CD14-positive monocyte (primary cell): ENCODE results near the gene MYZAP. TPM values are rescaled to one million over a fixed set of nuclear protein-coding genes. Genes with fewer than 3 reads are reported as not detected.

ENCODE experiments used
- DNase-seq, 3 donors: peaks; one replicate each; pipeline ENCODE4 v3.0.0-alpha.2; 2011 to 2022
- H2AFZ ChIP-seq: 2 replicates; pipeline ENCODE4 v1.6.0; 2012; ENCODE audit warnings: mild to moderate bottlenecking, low read depth, low read length, inconsistent platforms; ENCODE audit not compliant: insufficient read depth, poor library complexity, severe bottlenecking
- H3K27ac ChIP-seq, 2 donors: 1 replicate in 1 of 2; 2 replicates in 1 of 2; pipeline ENCODE4 v1.5.1; 2012 to 2013; ENCODE audit warnings: low read length in 2 of 2, control low read depth in 1 of 2, inconsistent platforms in 1 of 2, low read depth in 1 of 2, mild to moderate bottlenecking in 1 of 2
- H3K27me3 ChIP-seq, 2 donors: one replicate each; pipeline versions ENCODE4 v1.6.0 to v1.6.1; 2011 to 2013; ENCODE audit warnings: low read length in 2 of 2; ENCODE audit not compliant: control insufficient read depth in 2 of 2, insufficient read depth in 2 of 2
- H3K36me3 ChIP-seq, 2 donors: replicated peaks in 1 of 2; 1 replicate in 1 of 2; 2 replicates in 1 of 2; pipeline versions ENCODE4 v1.5.1 to v1.6.1; 2012 to 2013; ENCODE audit warnings: low read length in 2 of 2, control low read depth in 1 of 2, inconsistent platforms in 1 of 2, mild to moderate bottlenecking in 1 of 2; ENCODE audit not compliant: insufficient read depth in 2 of 2, control insufficient read depth in 1 of 2
- H3K4me1 ChIP-seq, 2 donors: 1 replicate in 1 of 2; 2 replicates in 1 of 2; pipeline versions ENCODE4 v1.5.1 to v1.6.1; 2012 to 2013; ENCODE audit warnings: low read length in 2 of 2, control low read depth in 1 of 2, inconsistent platforms in 1 of 2, mild to moderate bottlenecking in 1 of 2, moderate library complexity in 1 of 2; ENCODE audit not compliant: insufficient read depth in 2 of 2, control insufficient read depth in 1 of 2
- H3K4me2 ChIP-seq: replicated peaks from 2 replicates; pipeline ENCODE3; 2012; ENCODE audit warnings: low read length, moderate library complexity, mild to moderate bottlenecking; ENCODE audit not compliant: poor library complexity, severe bottlenecking; ENCODE audit errors: extremely low read depth
- H3K4me3 ChIP-seq, 3 experiments: fragments of 200-600 bp in 1 of 3; sonication (generic) in 1 of 3; replicated peaks in 1 of 3; 1 replicate in 2 of 3; 2 replicates in 1 of 3; pipeline ENCODE4 v1.5.1; 2011 to 2013; ENCODE audit warnings: low read length in 3 of 3, mild to moderate bottlenecking in 3 of 3, control low read depth in 2 of 3, low read depth in 2 of 3, inconsistent platforms in 1 of 3, moderate library complexity in 1 of 3
- H3K79me2 ChIP-seq: 2 replicates; pipeline ENCODE4 v1.6.0; 2012; ENCODE audit warnings: mild to moderate bottlenecking, control low read depth, inconsistent platforms, low read length, moderate library complexity; ENCODE audit not compliant: insufficient read depth
- H3K9ac ChIP-seq: 2 replicates; pipeline ENCODE4 v1.6.0; 2017; ENCODE audit warnings: low read length, mild to moderate bottlenecking; ENCODE audit not compliant: insufficient read depth, poor library complexity, severe bottlenecking
- H3K9me3 ChIP-seq, 2 donors: replicated peaks in 1 of 2; 1 replicate in 1 of 2; 2 replicates in 1 of 2; pipeline versions ENCODE4 v1.5.1 to v1.6.1; 2012 to 2013; ENCODE audit warnings: low read length in 2 of 2, control low read depth in 1 of 2; ENCODE audit not compliant: control insufficient read depth in 1 of 2, insufficient read depth in 1 of 2
- H4K20me1 ChIP-seq: 2 replicates; pipeline ENCODE4 v1.6.0; 2012; ENCODE audit warnings: mild to moderate bottlenecking, low read length, control low read depth, moderate library complexity; ENCODE audit not compliant: insufficient read depth
- H3K27ac Mint-ChIP-seq, 7 donors: one replicate each; pipeline ENCODE4 v1.8.0; 2020; ENCODE audit warnings: mild to moderate bottlenecking in 7 of 7, mixed read lengths in 7 of 7, moderate library complexity in 6 of 7, inconsistent platforms in 2 of 7
- H3K27me3 Mint-ChIP-seq, 3 donors: one replicate each; pipeline ENCODE4 v1.8.0; 2021 to 2022; ENCODE audit warnings: low read depth in 3 of 3, mild to moderate bottlenecking in 3 of 3, mixed read lengths in 3 of 3, moderate library complexity in 3 of 3, inconsistent platforms in 1 of 3
- H3K36me3 Mint-ChIP-seq, 2 donors: one replicate each; pipeline ENCODE4 v1.8.0; 2020; ENCODE audit warnings: mixed read lengths in 2 of 2, inconsistent platforms in 1 of 2, mild to moderate bottlenecking in 1 of 2
- H3K4me1 Mint-ChIP-seq: one replicate; pipeline ENCODE4 v1.8.0; 2020; ENCODE audit warnings: mild to moderate bottlenecking, mixed read lengths
- H3K4me3 Mint-ChIP-seq, 2 donors: one replicate each; pipeline ENCODE4 v1.8.0; 2020; ENCODE audit warnings: mild to moderate bottlenecking in 2 of 2, mixed read lengths in 2 of 2, moderate library complexity in 1 of 2
- H3K9me3 Mint-ChIP-seq, 7 donors: one replicate each; pipeline ENCODE4 v1.8.0; 2020 to 2022; ENCODE audit warnings: mixed read lengths in 7 of 7, mild to moderate bottlenecking in 6 of 7, moderate library complexity in 6 of 7, inconsistent platforms in 2 of 7
- WGBS: methylation state at CpG from one replicate; pipeline ENCODE4 v1.1.5; 2013; ENCODE audit warnings: missing lambda C conversion rate; ENCODE audit not compliant: insufficient coverage; 5-methylcytosine and 5-hydroxymethylcytosine counted together
- intact Hi-C, 2 donors: fragments of 100-400 bp; cut with micrococcal nuclease; formaldehyde crosslinking; loops; one replicate each; pipeline versions ENCODE4 v1.15.0 to v1.15.1; 2023
- polyA plus RNA-seq, 3 donors: library from polyadenylated mRNA; depleted of rRNA in 1 of 3; unstranded in 2 of 3; stranded (reverse) in 1 of 3; fragments of 300-500 nt in 2 of 3; fragments of >200 nt in 1 of 3; fragmentation: Illumina TruSeq in 2 of 3; gene quantifications; 1 replicate in 2 of 3; 2 replicates in 1 of 3; pipeline ENCODE4 v1.2.3, GENCODE V29; 2012 to 2021
- TF ChIP-seq, protein P1 (sequence below): fragments of 200-600 bp; IDR thresholded peaks from one replicate; pipeline ENCODE4 v1.8.0; 2022; ENCODE audit warnings: antibody characterized with exemption, mild to moderate bottlenecking

The MYZAP gene
- polyA plus RNA-seq, 3 donors: 0.12 to 0.13 TPM; not detected in 1

DNA sequence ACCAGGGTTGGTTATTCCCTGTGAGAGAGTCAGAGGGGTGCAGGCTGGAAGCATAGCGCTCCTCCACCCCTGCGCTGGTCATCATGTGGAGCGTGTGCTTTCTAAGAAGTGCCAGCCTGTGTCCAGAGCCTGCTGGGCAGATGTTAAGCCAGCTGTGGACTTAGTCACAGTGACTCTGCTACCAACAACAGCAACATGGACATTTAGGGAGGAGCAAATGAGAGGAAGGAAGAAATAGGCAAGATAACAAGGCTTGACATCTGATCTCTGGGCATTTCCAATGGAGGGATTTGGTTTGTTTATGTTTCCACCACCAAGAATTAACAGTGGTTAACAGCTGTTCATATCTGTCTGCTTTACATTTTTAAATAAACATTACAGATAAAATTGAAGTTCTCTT lies 36.4 kb upstream of the MYZAP start:
- H3K36me3 ChIP-seq: no peaks in the 10 kb centered on the region
- 100% methylated on average over 3 of the region's 3 CpGs for WGBS
- TF ChIP-seq, protein P1, sequence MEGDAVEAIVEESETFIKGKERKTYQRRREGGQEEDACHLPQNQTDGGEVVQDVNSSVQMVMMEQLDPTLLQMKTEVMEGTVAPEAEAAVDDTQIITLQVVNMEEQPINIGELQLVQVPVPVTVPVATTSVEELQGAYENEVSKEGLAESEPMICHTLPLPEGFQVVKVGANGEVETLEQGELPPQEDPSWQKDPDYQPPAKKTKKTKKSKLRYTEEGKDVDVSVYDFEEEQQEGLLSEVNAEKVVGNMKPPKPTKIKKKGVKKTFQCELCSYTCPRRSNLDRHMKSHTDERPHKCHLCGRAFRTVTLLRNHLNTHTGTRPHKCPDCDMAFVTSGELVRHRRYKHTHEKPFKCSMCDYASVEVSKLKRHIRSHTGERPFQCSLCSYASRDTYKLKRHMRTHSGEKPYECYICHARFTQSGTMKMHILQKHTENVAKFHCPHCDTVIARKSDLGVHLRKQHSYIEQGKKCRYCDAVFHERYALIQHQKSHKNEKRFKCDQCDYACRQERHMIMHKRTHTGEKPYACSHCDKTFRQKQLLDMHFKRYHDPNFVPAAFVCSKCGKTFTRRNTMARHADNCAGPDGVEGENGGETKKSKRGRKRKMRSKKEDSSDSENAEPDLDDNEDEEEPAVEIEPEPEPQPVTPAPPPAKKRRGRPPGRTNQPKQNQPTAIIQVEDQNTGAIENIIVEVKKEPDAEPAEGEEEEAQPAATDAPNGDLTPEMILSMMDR: no peak
- H4K20me1 ChIP-seq: no peaks in the 10 kb centered on the region
- H3K27me3 Mint-ChIP-seq: peaks cover 1 to 3% (median 2%) of the 10 kb centered on the region in 3 donors
- H3K79me2 ChIP-seq: no peaks in the 10 kb centered on the region
- H3K4me3 Mint-ChIP-seq: no peak overlapping the region
- H3K4me2 ChIP-seq: no peak overlapping the region
- DNase-seq: no peak
- no peaks in the 10 kb centered on the region for H3K9me3 ChIP-seq
- no peaks in the 10 kb centered on the region for H3K27me3 ChIP-seq
- H3K27ac Mint-ChIP-seq: peak overlapping the region in 1 of 7 donors; percentile 47
- H2AFZ ChIP-seq: no peak overlapping the region
- peaks cover 8% of the 10 kb centered on the region for H3K4me1 Mint-ChIP-seq
- intact Hi-C loops: loop anchor here in 1 of 2 donors (10.0 kb wide), 1 partner anchor 100 kb away; no protein-coding TSS in a partner anchor
- H3K4me3 ChIP-seq: no peak overlapping the region
- H3K9me3 Mint-ChIP-seq: peaks cover 0 to 2% (median 0%) of the 10 kb centered on the region in 7 donors
- H3K27ac ChIP-seq: no peak overlapping the region
- H3K36me3 Mint-ChIP-seq: no peaks in the 10 kb centered on the region
- no peak overlapping the region for H3K9ac ChIP-seq
- no peaks in the 10 kb centered on the region for H3K4me1 ChIP-seq

- H3K27ac Mint-ChIP-seq: no peak overlapping the region
- H3K79me2 ChIP-seq: no peaks in the 10 kb centered on the region
Measured at GRCh38 chr15:57556040-57556439, 35.7 kb upstream of the MYZAP start.

More at GRCh38 chr15:57556040-57556439, 35.7 kb upstream of the MYZAP start:
- no peaks in the 10 kb centered on the region for H3K36me3 Mint-ChIP-seq
- peaks cover under 1 to 1% of the 10 kb centered on the region in 2 donors for H3K4me1 ChIP-seq
- intact Hi-C loops: loop anchor here in 1 of 2 donors (10.0 kb wide), 1 partner anchor 99 kb away; no protein-coding TSS in a partner anchor
- no peak overlapping the region for H3K4me3 Mint-ChIP-seq
- no peaks in the 10 kb centered on the region for H3K27me3 ChIP-seq
- no peak overlapping the region for H2AFZ ChIP-seq
- no peaks in the 10 kb centered on the region for H4K20me1 ChIP-seq
- no peak overlapping the region for H3K4me2 ChIP-seq
- DNase-seq: no peak
- H3K4me1 Mint-ChIP-seq: peaks cover 6% of the 10 kb centered on the region
- H3K27ac ChIP-seq: no peak overlapping the region
- H3K9ac ChIP-seq: no peak overlapping the region
- H3K9me3 ChIP-seq: no peaks in the 10 kb centered on the region
- H3K9me3 Mint-ChIP-seq: peaks cover 0 to 2% (median 0%) of the 10 kb centered on the region in 7 donors
- 100% methylated on average over 8 of the region's 9 CpGs for WGBS
- H3K36me3 ChIP-seq: no peaks in the 10 kb centered on the region
- H3K4me3 ChIP-seq: no peak overlapping the region
- peaks cover 1 to 4% (median 3%) of the 10 kb centered on the region in 3 donors for H3K27me3 Mint-ChIP-seq
- TF ChIP-seq, protein P1: no peak
